Measurements from ENCODE around the gene CSTB.

CSTB gene

GRCh38 chr21:43727519-43728153 lies 48.5 kb downstream of the CSTB start:
- DNase-seq, result no peak

GRCh38 chr21:43726686-43727518 lies 49.2 kb downstream of the CSTB start:
- no peak for DNase-seq

Data from activated naive CD4-positive, alpha-beta T cell (primary cell).